HG03378 (cell line): ENCODE results near the gene VWA3A.
"Not testable (repeated sequence)": the region's sequence is repeated elsewhere in the genome, so short reads cannot be mapped to it uniquely, and the experiment has no call there.

Experiments used
- ATAC-seq: cut with Tn5 transposase; IDR thresholded peaks from one replicate; pipeline ENCODE4 v1.9.1; 2021; ENCODE audit warnings: mild to moderate bottlenecking, moderate library complexity; ENCODE audit not compliant: unreplicated experiment

VWA3A gene

DNA sequence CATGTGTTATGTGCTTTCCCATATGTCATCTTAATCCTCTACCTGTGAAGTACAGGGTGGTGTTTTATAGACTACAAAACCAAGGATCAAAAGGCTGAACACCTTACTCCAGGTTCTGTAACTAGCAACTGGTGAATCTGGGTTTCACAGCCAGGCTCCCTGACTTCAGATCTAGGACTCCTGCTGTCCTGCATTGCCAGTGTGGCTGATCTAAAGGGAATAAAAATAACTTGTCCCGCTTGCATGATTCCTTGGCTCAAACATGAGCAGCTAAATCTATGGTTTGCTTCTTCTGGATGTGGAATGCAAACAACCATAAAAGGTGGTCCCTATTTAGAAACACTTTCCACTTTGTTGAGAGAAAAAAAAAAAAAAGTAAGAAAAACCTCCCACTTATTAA, 3.7 kb upstream of the VWA3A start:
- ATAC-seq, result no peak

- no peak for ATAC-seq
Observed at GRCh38 chr16:22089910-22090309, 2.4 kb upstream of the VWA3A start.

- ATAC-seq, result no peak
Observed at GRCh38 chr16:22091721-22092120, 620 bp upstream of the VWA3A start.

DNA sequence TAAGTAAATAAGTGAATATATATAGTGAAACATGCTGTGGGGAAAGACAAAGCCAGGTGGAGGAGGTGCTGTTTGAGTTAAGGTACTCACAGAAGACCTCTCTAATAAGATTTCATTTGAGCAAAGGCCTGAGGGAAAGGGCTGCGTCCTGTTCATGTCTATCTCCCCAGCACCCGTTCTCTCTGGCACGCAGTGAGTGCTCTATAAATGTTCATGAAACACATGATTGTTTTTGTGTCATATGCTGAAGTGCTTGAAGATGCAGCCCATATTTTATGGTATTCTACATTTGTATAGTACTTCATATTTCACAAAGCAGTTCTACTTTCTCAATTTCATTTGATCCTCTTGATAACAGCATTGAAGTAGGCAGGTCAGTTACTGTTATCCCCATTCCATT, 990 bp downstream of the VWA3A start:
- no peak for ATAC-seq

- ATAC-seq, result no peak
Observed at GRCh38 chr16:22093996-22094395, 1.7 kb downstream of the VWA3A start.

DNA sequence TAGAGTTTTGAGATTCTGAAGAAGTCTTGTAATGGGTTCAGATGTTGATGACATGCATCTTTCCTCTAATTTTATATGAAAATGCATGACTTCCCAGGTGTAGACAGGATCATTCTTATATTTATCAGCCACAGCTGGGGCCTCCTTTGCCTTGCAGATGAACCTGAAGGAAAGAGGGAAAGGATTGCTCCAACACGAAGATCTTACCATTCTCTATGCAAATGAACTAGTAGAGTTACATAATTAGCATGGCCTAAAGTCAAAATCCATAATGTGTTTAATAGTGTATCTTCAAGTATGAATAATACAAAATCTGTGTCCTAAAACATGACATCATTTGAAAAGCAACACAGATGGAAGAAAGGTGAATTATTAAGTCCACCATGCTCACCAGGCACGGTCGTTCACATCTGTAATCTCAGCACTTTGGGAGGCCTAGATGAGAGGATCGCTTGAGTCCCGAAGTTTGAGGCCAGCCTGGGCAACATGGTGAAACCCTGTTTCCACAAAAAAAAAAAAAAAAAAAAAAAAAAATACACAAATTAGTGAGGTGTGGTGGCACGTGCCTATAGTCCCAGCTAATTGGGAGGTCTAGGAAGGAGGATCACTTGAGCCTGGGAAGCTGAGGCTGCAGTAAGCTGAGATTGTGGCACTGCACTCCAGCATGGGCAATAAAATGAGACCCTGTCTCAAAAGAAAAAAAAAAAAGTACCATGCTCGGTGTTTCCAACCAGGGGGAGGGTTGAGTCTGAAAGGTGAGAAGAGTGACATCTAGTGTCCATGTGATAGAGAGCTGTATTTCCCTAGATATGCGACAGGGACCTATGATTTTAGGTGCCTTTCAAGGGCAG, 6.3 kb downstream of the VWA3A start:
- ATAC-seq, result no peak

- ATAC-seq, result no peak
Observed at GRCh38 chr16:22099256-22099975, 7.1 kb downstream of the VWA3A start.

DNA sequence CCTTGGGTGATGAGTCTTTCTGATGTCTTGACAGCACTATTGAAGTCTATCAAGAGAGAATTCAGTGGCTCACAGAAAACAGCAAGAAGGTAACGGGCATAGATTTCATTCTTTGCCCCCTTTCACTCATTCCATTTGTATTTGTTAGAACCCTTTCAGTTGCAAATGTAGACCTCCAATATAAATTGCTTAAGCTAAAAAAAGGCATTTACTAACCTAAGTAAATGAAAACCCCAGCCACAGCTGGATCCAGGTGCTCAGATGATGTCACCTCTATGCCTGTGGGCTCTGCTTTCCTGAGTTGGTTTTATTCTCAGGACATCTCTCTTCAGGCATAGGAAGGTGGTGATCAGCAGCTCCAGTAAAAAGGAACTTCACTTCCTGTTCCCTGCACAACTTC, 11.1 kb downstream of the VWA3A start:
- no peak for ATAC-seq

DNA sequence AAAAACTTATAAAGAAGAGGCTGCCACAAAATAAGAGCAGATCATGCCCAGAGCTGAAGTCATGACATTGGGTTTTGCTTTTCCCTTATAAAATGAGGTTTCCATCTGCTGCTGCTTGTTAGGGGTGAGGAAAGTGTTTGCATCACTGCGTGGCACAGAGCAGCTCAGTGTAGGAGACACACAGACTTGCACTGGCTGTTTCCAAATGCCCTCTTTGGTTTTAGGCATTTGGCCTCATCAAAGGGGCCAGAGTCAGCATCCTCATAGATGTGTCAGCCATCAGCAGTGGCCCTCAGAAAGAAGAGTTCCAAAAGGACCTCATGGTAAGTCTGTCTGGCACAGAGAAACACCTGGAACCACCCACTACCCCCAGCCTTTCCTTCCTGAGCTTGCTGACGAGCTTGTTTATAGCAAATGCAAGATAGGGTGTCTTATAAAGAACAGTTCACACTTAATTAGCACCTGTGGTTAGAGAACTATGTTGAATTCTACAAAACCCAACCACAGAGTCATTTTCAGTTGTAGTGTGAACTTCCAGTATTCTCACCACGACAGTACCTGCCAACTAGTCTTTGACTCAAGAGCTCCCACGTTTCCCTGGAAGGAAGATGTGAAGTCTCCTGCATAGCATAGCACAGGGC, 17.0 kb downstream of the VWA3A start:
- ATAC-seq, result no peak

GRCh38 chr16:22111629-22112028, 19.3 kb downstream of the VWA3A start:
- ATAC-seq, result not testable (repeated sequence)

- no peak for ATAC-seq
Observed at GRCh38 chr16:22116095-22116700, 23.9 kb downstream of the VWA3A start.

- ATAC-seq, result no peak
Observed at GRCh38 chr16:22117609-22118008, 25.3 kb downstream of the VWA3A start.

DNA sequence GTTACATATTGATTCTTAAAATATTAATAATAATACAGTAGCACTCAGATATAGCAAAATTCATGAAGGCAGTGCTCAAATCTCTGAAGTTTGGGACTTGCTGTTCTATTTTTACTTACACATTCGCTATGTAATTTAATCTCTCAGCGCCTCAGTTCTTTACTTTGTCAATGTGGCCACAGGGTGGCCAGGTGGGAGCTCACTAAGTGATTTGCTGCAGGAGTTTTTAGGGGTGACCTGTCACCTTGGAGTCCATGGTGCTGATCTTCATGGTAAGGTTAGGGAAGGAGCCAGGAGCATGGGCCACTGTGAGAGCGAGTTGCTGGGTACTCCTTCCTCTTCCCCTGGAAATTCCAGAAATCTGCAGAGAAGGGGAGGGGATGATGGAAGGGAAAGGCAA, 28.1 kb downstream of the VWA3A start:
- ATAC-seq, result no peak

DNA sequence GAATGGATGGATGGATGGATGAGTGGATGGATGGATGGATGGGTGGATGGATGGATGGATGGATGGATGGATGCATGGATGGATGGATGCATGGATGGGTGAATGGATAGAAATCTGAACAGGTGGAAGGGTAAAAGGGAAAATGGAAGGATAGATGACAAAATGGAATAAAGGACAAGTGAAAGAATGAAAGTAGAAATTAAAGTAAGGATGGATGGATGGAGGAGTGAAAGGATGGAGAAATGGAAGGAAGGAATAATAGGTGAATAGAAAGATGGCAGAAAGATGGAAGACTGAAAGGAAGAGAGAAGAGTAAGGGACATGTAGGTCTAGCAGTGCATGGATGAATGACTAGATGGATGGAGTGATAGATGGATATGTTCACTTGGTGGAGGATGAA, 29.9 kb downstream of the VWA3A start:
- no peak for ATAC-seq

DNA sequence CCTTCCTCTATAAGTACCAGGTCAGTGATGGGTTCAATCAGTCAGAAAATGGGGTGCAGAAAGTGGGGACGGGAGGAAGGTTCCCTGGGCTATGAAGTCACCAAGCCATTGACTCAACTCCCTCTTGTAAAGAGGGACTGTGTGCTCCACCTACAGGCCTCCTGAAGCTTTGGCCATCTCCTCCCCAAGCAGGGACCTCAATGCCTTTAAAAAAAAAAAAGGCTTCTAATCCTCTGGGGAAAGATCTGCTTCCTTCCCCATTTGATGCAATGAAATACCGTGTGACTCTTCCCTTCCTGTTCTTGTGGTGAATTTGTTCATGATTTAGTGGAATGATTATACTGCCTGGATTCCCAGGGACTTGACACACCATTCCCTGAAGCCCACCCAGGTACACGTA, 30.8 kb downstream of the VWA3A start:
- no peak for ATAC-seq

DNA sequence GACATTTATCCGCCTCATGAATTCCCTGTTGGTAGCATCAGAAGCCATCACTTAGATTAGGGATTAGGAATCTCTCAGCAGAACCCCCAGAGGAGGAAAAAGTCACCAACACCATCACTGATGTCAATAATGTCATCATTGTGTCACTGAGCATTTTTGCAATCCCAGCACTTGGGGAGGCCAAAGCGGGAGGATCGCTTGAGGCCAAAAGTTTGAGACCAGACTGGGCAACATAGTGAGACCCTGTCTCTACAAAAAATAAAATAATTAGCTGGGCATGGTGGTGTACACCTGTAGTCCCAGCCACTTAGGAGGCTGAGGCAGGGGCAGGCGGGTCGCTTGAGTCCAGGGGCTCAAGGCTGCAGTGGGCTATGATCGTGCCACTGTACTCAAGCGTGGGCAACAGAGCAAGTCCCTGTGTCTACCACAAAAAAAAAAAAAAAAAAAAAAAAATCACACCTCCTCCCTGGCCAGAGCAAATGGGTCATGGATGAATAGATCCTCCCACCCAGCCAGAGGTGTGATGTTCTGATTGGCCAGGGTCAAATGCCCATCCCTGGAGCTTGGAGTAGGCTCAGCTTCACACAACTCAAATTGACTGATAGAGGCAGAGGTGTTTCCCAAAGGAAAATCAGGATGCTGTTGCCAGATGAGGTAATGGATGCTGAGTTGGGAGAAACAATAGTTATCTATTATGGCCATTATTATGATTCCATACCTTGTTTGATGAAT, 31.6 kb downstream of the VWA3A start:
- no peak for ATAC-seq

- ATAC-seq, result no peak
Observed at GRCh38 chr16:22124583-22125284, 32.4 kb downstream of the VWA3A start.

DNA sequence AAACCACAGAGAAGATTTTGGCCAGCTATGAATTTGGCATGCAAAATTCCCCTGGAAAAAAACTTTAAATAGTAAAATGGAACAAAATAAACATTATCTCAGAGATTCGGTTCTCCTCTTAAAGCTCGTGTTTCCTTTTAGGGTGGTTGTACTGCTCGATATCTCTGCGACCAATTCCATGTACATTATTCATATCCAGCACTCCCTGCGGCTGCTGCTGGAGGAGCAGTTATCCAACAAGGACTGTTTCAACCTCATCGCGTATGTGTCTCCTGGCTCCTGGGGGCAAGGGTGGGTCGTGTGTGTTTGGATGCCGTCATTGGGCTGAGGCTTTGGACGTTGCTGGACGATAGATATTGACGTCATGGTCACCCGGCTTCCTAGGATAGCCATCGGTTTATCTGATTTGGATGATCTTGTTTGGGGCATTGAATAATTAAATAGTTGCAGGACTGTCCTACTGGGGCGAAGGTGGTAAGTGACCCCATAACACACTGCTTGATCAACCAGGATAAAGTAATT, 33.8 kb downstream of the VWA3A start:
- no peak for ATAC-seq

- not testable (repeated sequence) for ATAC-seq
Observed at GRCh38 chr16:22128537-22128936, 36.2 kb downstream of the VWA3A start.

GRCh38 chr16:22130528-22130927, 38.2 kb downstream of the VWA3A start:
- ATAC-seq, result no peak
